GM21576 (cell line): Measurements from ENCODE around the gene STK10.
"Not testable (repeated sequence)": the region's sequence is repeated elsewhere in the genome, so short reads cannot be mapped to it uniquely, and the experiment has no call there.

Source experiments
- ATAC-seq: cut with Tn5 transposase; IDR thresholded peaks from one replicate; pipeline ENCODE4 v1.9.1; 2021; ENCODE audit warnings: mild to moderate bottlenecking, moderate library complexity; ENCODE audit not compliant: unreplicated experiment

Gene STK10

DNA sequence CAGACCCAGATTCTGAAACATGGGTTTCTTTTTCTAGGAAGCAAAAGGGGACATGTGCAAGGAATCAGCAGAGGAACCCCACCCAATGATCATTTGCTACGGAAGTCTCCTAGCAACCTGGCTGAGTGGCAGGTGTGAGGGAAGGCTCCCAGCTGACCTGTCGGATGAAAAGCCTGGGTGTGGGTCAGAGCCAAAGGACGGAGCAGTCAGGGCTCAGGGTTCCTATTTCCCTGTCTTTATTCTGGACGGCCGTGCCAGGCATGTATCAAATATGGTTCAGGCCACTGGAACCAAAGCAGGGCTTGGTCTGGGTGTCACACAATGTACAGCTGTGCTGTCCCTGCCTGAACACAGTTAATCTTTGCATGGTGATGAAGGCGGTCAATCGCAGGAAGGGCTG is 20.1 kb downstream of the STK10 start:
- no peak for ATAC-seq

DNA sequence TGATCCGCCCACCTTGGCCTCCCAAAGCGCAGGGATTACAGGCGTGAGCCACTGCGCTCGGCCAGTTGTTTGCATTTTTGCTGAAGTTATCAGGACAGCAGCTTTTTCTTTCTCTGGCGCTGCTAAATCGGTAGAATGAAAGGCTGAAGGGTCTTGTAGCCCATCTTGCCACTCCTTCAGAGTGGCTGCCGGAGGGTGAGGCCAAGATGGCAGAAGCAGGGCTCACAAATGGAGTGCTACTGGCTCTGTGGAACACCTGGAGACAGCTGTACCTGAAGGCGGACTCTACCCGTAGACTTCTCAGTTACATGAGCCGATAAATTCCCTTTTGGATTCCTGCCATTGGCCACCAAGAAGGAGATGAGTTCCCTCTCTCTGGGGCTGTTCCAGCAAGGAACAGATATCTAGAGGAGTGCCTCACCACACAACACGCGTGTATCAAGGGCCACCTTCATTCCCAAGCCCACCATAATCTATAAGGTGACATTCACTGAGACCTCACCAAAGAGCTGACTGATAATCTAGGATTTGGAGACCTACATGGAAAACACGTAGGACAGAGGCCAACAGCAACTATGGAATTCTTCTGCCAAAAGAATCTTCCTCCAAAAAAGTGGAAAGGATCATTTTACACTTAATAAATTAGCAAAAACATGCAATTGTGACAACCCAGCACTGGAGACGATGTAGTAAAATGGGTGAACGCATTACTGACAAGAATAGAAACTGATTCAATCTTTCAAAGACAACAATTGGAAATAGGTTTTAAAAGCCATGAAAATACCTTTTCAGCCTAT is 21.8 kb downstream of the STK10 start:
- no peak for ATAC-seq

- ATAC-seq = no peak
Observed at GRCh38 chr5:172165465-172165864, 22.6 kb downstream of the STK10 start.

GRCh38 chr5:172164769-172165212 is 23.2 kb downstream of the STK10 start:
- no peak for ATAC-seq

DNA sequence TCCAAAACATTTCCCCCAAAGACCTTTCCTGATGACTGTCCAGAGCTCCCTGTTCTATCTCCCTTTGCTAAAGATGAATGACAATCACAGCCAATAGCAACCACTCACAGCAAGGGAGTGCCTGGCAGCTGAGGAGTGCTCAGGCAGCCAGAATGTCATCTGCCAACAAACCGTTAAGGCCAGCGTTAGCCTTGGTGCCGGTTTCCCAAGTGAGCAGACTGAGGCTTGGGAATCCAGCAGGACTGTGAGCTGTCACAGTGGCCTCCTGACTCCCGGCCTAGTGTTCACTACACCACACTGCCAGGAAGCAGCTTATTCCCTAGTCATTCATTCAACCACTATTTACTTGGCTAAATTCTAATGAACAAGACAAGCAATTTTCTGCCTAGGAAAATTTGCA is 24.7 kb downstream of the STK10 start:
- ATAC-seq = no peak

- ATAC-seq = no peak
Observed at GRCh38 chr5:172162987-172163343, 25.1 kb downstream of the STK10 start.

- no peak for ATAC-seq
Observed at GRCh38 chr5:172162323-172162986, 25.6 kb downstream of the STK10 start.

GRCh38 chr5:172160506-172160905 is 27.5 kb downstream of the STK10 start:
- no peak for ATAC-seq

- ATAC-seq = no peak
Observed at GRCh38 chr5:172159016-172159415, 29.0 kb downstream of the STK10 start.

DNA sequence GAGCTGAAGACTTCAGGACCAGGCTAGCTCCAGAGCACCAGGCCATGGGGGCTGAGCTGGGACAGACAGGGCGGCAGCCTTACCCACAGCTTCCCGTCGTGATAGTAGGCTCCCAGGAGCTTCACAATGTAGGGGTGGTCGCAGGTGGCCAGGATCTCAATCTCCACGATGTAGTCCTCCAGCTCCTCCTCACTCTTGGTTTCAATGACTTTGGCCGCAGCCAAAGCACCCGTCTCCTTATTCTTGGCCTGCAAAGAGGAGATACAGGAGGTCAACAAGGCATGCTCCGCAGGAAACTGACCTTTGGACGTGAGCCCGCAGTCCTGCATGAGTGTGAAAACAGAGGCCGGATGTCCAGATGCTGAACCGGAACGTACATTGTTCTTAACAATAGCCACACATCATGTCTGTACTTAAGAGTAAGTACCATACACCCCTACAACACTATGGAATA is 31.5 kb downstream of the STK10 start:
- no peak for ATAC-seq

GRCh38 chr5:172155101-172155500 is 32.9 kb downstream of the STK10 start:
- not testable (repeated sequence) for ATAC-seq

- no peak for ATAC-seq
Observed at GRCh38 chr5:172153695-172154094, 34.3 kb downstream of the STK10 start.

GRCh38 chr5:172151661-172152210 is 36.3 kb downstream of the STK10 start:
- no peak for ATAC-seq

GRCh38 chr5:172150514-172151425 is 37.3 kb downstream of the STK10 start:
- ATAC-seq = peak; percentile 50

DNA sequence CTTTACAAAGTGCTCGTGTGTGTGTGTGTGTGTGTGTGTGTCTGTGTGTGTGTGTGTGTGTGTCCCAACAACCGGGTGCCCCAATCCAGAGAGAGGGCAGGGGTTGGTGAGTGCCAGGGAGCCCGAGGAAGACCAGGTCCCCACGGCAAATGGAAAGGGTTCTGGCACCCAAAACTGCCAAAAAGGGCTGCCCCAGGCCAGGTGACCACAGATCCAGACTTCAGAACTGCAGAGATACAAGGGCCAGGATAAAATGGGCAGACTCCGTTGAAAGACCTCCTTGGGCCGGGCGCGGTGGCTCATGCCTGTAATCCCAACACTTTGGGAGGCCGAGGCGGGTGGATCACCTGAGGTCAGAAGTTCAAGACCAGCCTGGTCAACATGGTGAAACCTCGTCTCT is 38.5 kb downstream of the STK10 start:
- ATAC-seq = not testable (repeated sequence)

DNA sequence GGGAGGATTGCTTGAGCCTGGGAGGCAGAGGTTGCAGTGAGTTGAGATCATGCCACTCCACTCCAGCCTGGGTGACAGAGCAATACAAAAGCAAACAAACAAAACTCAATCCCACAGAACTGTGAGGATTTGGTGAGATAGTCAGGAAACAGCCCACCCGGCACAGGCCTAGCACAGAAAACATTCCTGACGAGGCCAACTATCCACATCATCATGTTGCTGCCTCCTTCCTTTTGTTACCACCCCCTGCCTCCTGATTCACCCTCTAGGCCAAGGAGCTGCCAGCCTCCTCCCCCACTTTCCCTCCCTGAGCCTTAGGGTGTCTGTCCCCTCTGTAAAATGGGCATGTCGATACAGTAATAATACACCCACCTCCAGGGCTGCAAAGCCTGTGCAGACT is 39.0 kb downstream of the STK10 start:
- no peak for ATAC-seq

DNA sequence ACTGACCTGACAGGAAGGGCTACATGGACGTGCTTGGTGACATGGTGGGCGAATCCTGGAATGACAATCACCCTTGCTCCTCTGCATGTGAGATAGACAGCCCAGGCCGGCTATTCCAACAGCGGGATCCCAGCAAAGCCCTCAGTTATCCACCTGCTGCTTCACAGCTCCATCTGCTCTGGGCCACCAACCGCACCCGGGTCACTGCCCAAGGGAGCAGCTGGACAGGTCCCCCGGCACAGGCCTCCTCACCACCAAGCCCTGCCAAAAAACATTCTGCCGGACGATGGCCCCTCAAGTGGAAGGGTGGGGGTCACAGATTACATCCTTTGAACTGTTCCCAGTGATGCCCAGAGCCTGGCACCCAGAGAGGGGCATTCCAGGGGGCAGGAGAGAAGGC is 39.6 kb downstream of the STK10 start:
- no peak for ATAC-seq

GRCh38 chr5:172147857-172148256 is 40.2 kb downstream of the STK10 start:
- no peak for ATAC-seq

GRCh38 chr5:172146748-172147092 is 41.3 kb downstream of the STK10 start:
- no peak for ATAC-seq

GRCh38 chr5:172145870-172146747 is 41.9 kb downstream of the STK10 start:
- ATAC-seq = no peak
